NCI-H2171 treated with DMSO at 0.1 percent for 48 hours (cell line): ENCODE results near the gene LTBP1.
A peak's percentile ranks its signal among the peaks of the same experiment; 100 is the strongest.
"Not testable (repeated sequence)": the region's sequence is repeated elsewhere in the genome, so short reads cannot be mapped to it uniquely, and the experiment has no call there.

Experiments
- DNase-seq: peaks from one replicate; lab custom pipeline; 2025; lab: John Stamatoyannopoulos, UW

The LTBP1 gene

GRCh38 chr2:33347856-33348255 is 401.1 kb downstream of the LTBP1 start:
- DNase-seq: no peak

DNA sequence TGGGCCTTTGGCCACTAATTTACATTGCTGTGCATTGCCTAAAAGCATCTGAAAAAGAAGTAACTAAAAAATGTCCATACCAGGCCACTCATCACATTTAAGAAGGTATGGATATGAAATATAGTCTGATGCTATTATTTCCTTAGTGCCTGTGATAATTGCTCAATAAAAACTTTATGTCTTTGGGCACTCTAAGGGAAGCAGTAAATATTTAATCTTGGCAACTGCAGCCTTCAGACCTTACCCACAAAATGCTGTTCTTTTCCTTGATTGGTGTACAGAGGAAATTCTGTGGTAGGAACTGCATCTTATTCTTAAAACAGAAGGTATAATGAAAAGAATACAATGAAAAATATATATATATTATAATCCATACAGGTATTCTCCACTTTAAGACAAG is 403.9 kb downstream of the LTBP1 start:
- DNase-seq: no peak

GRCh38 chr2:33351781-33352180 is 405.0 kb downstream of the LTBP1 start:
- DNase-seq: no peak

GRCh38 chr2:33354981-33355380 is 408.2 kb downstream of the LTBP1 start:
- no peak for DNase-seq

GRCh38 chr2:33358878-33359277 is 412.1 kb downstream of the LTBP1 start:
- no peak for DNase-seq

GRCh38 chr2:33363325-33364298 is 416.9 kb downstream of the LTBP1 start:
- no peak for DNase-seq

DNA sequence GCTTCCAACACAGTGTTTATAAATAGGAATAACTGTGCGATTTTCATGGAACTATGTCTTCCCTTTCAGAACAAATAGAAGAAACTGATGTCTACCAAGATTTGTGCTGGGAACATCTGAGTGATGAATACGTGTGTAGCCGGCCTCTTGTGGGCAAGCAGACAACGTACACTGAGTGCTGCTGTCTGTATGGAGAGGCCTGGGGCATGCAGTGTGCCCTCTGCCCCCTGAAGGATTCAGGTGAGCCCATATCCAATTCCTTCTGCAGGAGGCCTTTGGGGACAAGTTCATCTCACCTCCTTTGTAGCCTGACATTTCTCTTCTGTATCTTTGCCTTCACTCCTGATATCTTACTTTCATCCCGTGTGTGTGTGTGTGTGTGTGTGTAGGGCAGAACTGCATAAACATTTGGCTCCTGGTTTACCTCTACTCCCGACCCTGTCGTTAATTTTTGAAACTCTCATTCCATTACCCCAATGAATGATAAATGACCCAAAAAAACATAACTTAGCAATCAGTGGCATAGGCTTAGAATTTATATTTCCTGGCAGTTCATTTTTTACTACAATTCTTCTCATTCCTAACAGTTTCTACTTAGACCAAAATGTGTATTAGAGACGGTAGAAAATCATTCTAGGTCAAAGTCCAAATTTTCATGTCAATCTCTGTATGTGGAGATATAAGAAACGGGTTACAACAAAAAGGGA is 418.7 kb downstream of the LTBP1 start:
- no peak for DNase-seq

DNA sequence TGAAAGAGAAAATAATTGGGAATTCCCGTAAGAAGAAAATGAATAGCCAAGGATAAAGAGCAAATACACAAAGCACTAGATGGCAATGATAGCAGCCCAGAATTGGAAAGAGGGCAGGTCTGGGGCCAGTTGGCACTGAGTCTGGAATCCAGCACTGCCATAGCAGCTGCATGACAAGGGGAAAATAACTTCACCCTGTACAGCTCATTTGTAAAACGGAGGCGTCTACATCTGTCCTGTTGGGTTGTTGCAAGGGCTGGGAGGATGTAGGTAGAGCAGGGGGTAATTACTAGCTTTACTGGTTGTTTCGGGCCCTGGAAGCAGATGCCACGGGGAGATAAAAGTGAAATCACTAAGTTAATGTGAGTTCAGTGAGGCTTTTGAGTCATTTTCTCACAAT is 419.7 kb downstream of the LTBP1 start:
- no peak for DNase-seq

- DNase-seq: not testable (repeated sequence)
Measured at GRCh38 chr2:33368524-33368923, 421.8 kb downstream of the LTBP1 start.

- no peak for DNase-seq
Measured at GRCh38 chr2:33369191-33369590, 422.4 kb downstream of the LTBP1 start.

DNA sequence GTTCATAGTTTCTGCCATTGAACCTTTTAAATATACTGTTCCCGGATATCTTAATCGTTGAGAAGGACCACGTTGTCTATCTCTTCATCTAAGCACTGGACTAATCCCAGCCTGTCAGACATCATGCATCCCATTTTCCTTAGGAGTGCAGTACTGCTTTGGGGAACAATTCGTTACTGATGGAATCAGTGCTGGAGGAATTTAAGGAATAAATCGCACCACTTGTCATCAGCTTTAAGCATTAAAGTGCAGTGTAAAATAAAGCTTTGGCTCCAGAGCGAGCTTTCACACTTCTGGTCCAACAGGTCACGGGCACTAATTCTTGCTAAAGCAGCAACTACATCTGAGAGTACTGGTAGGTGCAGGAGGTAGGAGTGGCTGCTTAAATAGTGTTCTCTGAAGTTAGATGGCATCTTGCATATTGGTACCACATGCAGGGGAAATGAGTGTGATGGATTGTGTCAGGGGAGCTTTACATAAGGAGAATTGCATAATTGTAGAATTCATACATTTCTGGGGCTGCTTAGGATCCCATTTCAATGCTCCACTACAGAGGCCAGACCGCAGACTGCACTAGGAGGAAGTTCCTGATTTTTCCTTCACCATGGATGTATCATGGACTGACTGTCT is 424.0 kb downstream of the LTBP1 start:
- no peak for DNase-seq

- DNase-seq: no peak
Measured at GRCh38 chr2:33371304-33372090, 424.7 kb downstream of the LTBP1 start.

DNA sequence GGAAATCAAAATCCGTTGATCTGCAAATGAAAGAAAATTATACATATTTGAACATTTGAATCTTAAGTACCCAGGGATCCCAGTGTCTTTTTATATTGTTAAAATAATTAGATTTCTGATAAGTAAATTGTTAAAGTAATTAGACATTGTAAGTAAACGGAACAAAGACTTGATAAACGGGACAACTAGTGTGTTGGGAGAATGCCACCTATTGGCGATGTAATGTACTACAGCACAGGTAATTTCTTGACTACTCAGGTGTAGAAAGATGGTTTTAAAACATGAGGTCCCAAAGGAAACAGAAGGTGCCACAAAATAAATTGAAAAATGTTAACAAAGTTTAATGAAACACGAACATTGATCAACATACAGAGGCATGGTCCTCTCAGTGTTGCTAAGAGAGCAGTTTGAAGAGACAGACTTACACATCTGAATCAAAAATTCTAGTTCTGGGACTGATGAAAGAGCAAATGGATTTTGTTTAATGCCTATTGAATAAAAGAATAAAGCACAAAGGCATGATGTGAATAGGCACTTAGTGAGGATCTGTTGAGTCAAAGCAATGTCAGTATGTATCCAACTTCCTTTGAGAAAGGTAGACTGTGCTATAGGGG is 426.3 kb downstream of the LTBP1 start:
- DNase-seq: peak; percentile 62

GRCh38 chr2:33373986-33374385 is 427.2 kb downstream of the LTBP1 start:
- DNase-seq: no peak

GRCh38 chr2:33375054-33375453 is 428.3 kb downstream of the LTBP1 start:
- DNase-seq: no peak

GRCh38 chr2:33377048-33377447 is 430.3 kb downstream of the LTBP1 start:
- DNase-seq: no peak

DNA sequence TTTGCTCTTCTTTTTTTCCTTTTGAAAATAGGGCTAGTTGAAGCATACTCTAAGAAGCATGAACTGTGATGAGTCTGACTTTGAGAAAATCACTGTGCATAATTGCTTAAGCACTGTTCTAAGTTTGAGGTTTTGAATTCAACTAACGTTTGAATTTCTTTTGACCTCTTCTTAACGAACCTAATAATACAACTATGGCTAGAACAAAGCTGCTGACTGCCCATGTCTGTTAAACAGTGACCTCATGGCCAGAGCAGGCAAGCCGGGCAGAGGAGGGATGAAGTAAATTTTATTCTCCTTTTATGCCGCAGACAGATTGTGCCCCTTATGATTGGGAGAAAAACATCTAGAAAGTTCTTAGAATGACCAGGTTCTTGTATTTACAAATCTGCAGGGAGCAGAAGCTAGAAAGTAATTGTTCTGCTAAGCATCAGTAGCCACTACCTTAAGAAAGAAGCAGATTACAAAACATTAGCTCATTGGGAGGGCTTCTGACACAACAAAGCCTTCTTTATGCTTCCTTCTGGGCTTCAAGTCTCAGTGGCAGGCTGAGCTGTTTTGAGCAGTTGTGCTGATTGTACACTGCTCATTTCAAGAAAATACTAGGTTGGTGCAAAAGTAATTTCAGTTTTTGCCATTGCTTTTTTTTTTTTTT is 431.9 kb downstream of the LTBP1 start:
- DNase-seq: no peak

DNA sequence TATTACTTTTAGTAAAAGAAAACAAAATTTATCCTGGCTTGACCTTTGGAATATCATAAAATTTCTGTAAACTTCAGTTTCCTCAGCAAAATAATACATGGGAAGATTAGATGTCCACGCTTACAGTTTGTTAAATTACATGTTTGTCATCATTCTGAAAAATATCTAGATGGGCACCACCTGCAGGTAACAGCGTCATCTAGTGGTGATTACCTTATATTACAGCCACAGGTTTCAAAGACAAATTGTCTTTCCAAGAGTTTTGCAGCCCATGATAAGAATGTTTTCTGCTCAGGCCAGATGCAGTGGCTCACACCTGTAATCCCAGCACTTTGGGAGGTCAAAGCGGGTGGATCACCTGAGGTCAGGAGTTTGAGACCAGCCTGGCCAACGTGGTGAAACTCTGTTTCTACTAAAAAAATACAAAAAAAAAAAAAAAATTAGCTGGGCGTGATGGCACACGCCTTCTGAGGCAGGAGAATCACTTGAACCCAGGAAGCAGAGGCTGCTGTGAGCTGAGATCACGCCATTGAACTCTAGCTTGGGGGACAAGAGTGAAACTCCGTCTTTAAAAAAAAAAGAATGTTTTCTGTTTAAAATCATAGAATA is 433.4 kb downstream of the LTBP1 start:
- DNase-seq: no peak

DNA sequence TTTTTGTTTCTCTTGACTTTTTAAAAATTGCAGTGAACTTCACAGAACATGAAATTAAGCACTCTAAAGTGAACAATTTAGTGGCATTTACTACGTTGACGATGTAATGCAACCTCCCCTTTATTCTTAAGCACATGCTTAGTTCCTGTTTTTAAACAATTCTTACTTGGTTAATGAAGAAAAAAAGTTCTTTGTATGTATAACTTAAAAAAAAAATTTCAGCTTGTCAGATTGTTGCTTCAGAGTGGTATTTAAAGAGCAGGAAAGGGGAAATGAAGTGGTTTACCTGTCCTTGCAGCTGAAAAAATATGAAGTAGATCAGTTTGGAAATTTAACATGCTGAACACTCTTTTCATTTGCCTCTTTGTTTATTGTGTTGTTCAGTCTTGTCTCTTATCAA is 434.0 kb downstream of the LTBP1 start:
- no peak for DNase-seq

- no peak for DNase-seq
Measured at GRCh38 chr2:33381301-33381858, 434.6 kb downstream of the LTBP1 start.
